Activated T-helper 1 cell treated with anti-CD3 and anti-CD28 coated beads, Interleukin-12 subunit alpha, Interleukin-12 subunit beta, Interleukin-2, Interleukin-4 antibody, amounts not matched to agents 30 ng/mL and 10 ng/mL and 1 ng/mL, durations not matched to agents 14 hours and 24 hours and 36 hours (primary cell): ENCODE measurements around the gene EGLN3. TPM values are rescaled to one million over a fixed set of nuclear protein-coding genes. Genes with fewer than 3 reads are reported as not detected.

Experiments
- DNase-seq: peaks from one replicate; pipeline ENCODE4 v3.0.0; 2021; ENCODE audit warnings: low spot score
- H3K27ac Mint-ChIP-seq: one replicate; pipeline ENCODE4 v1.8.0; 2021; ENCODE audit warnings: mild to moderate bottlenecking, mixed read lengths
- H3K27me3 Mint-ChIP-seq: one replicate; pipeline ENCODE4 v1.8.0; 2022; ENCODE audit warnings: mild to moderate bottlenecking, moderate library complexity, mixed read lengths; ENCODE audit not compliant: insufficient read depth
- H3K36me3 Mint-ChIP-seq: one replicate; pipeline ENCODE4 v1.8.0; 2021; ENCODE audit warnings: low read depth, mixed read lengths
- H3K4me1 Mint-ChIP-seq: one replicate; pipeline ENCODE4 v1.8.0; 2021; ENCODE audit warnings: low read depth, mixed read lengths
- H3K4me3 Mint-ChIP-seq: one replicate; pipeline ENCODE4 v1.8.0; 2021; ENCODE audit warnings: mild to moderate bottlenecking, moderate library complexity, mixed read lengths
- H3K9me3 Mint-ChIP-seq: one replicate; pipeline ENCODE4 v1.8.0; 2021; ENCODE audit warnings: mixed read lengths
- intact Hi-C: fragments of 100-400 bp; cut with micrococcal nuclease; formaldehyde crosslinking; loops from one replicate; pipeline ENCODE4 v1.15.1; 2024
- total RNA-seq: library from RNA; stranded (reverse); gene quantifications from 2 replicates; pipeline ENCODE4 v1.2.3, GENCODE V29; 2022

The EGLN3 gene
- total RNA-seq, 1 donor from 2014 or later: 8.7 TPM

GRCh38 chr14:33894339-33894738 is 56.5 kb downstream of the EGLN3 start:
- no peak overlapping the region for H3K4me3 Mint-ChIP-seq
- no peak overlapping the region for H3K27ac Mint-ChIP-seq
- intact Hi-C loops: no loop called here
- H3K9me3 Mint-ChIP-seq: peaks cover 29% of the 10 kb centered on the region
- peaks cover 11% of the 10 kb centered on the region for H3K4me1 Mint-ChIP-seq
- H3K36me3 Mint-ChIP-seq: peaks cover 2% of the 10 kb centered on the region
- no peak for DNase-seq
- H3K27me3 Mint-ChIP-seq: peaks cover 13% of the 10 kb centered on the region

- intact Hi-C loops: no loop called here
- peaks cover 17% of the 10 kb centered on the region for H3K27me3 Mint-ChIP-seq
- no peak overlapping the region for H3K4me3 Mint-ChIP-seq
- peaks cover 11% of the 10 kb centered on the region for H3K4me1 Mint-ChIP-seq
- no peak overlapping the region for H3K27ac Mint-ChIP-seq
- DNase-seq: no peak
- peaks cover 8% of the 10 kb centered on the region for H3K36me3 Mint-ChIP-seq
- peaks cover 43% of the 10 kb centered on the region for H3K9me3 Mint-ChIP-seq
These were observed 59.2 kb downstream of the EGLN3 start for GRCh38 chr14:33891700-33892099.

- peaks cover 7% of the 10 kb centered on the region for H3K36me3 Mint-ChIP-seq
- peaks cover 29% of the 10 kb centered on the region for H3K9me3 Mint-ChIP-seq
- peaks cover 19% of the 10 kb centered on the region for H3K27me3 Mint-ChIP-seq
- no peak overlapping the region for H3K27ac Mint-ChIP-seq
- intact Hi-C loops: no loop called here
- DNase-seq: no peak
- H3K4me3 Mint-ChIP-seq: no peak overlapping the region
- H3K4me1 Mint-ChIP-seq: peaks cover 5% of the 10 kb centered on the region
These were observed 66.0 kb downstream of the EGLN3 start for GRCh38 chr14:33884916-33885315.

- H3K4me1 Mint-ChIP-seq: peaks cover 15% of the 10 kb centered on the region
- H3K36me3 Mint-ChIP-seq: peaks cover 10% of the 10 kb centered on the region
- DNase-seq: no peak
- H3K27ac Mint-ChIP-seq: no peak overlapping the region
- H3K4me3 Mint-ChIP-seq: no peak overlapping the region
- intact Hi-C loops: no loop called here
- peaks cover 11% of the 10 kb centered on the region for H3K27me3 Mint-ChIP-seq
- H3K9me3 Mint-ChIP-seq: peaks cover 38% of the 10 kb centered on the region
These were observed 70.5 kb downstream of the EGLN3 start for GRCh38 chr14:33880330-33880729.

GRCh38 chr14:33879684-33880286 is 71.1 kb downstream of the EGLN3 start:
- intact Hi-C loops: loop anchor here (1.0 kb wide), 1 partner anchor 164 kb away; no protein-coding TSS in a partner anchor
- Mint-ChIP-seq H3K27me3 (peaks cover 11% of the 10 kb centered on the region), H3K4me1 (peaks cover 15% of the 10 kb centered on the region), H3K9me3 (peaks cover 42% of the 10 kb centered on the region), H3K36me3 (peaks cover 10% of the 10 kb centered on the region), H3K4me3 (no peak overlapping the region), H3K27ac (no peak overlapping the region)
- no peak for DNase-seq

GRCh38 chr14:33876274-33876673 is 74.6 kb downstream of the EGLN3 start:
- Mint-ChIP-seq H3K9me3 (peaks cover 55% of the 10 kb centered on the region), H3K36me3 (peaks cover 19% of the 10 kb centered on the region), H3K4me1 (peaks cover 15% of the 10 kb centered on the region), H3K4me3 (no peak overlapping the region), H3K27ac (no peak overlapping the region), H3K27me3 (peaks cover 5% of the 10 kb centered on the region)
- intact Hi-C loops: no loop called here
- DNase-seq: no peak
